Stomach (tissue), 4 donors: ENCODE measurements around the gene ULK1.

ENCODE experiments used
- CTCF ChIP-seq, 7 experiments: fragments of 450-650 bp in 4 of 7; fragments of 200-600 bp in 3 of 7; sonication (generic) in 3 of 7; IDR thresholded peaks; one replicate each; pipeline ENCODE4 v1.5.1; 2016 to 2019; ENCODE audit warnings: antibody characterized with exemption in 7 of 7, control low read depth in 2 of 7, mild to moderate bottlenecking in 1 of 7
- EP300 ChIP-seq: sonication (generic); formaldehyde crosslinking; IDR thresholded peaks from one replicate; pipeline ENCODE4 v1.6.1; 2017; ENCODE audit warnings: antibody characterized with exemption
- POLR2A ChIP-seq, 4 donors: fragments of 450-650 bp; IDR thresholded peaks; one replicate each; pipeline ENCODE4 v1.6.1; 2016; ENCODE audit warnings: antibody characterized with exemption in 4 of 4, control low read depth in 2 of 4, mild to moderate bottlenecking in 1 of 4, moderate library complexity in 1 of 4
- POLR2AphosphoS5 ChIP-seq, 3 donors: sonication (generic); formaldehyde crosslinking; IDR thresholded peaks; one replicate each; pipeline ENCODE4 v1.6.1; 2016; ENCODE audit warnings: antibody characterized with exemption in 3 of 3

GRCh38 chr12:131862994-131863710 lies 31.3 kb upstream of the ULK1 start:
- TF ChIP-seq POLR2A (IDR thresholded peaks at IDR 0.05) (no peak), CTCF (IDR thresholded peaks at IDR 0.05) (no peak), EP300 (no peak), POLR2AphosphoS5 (IDR thresholded peaks at IDR 0.05) (no peak)
